Mucosa of descending colon (tissue), 3 donors: ENCODE measurements around the gene TRHDE. TPM values are rescaled to one million over a fixed set of nuclear protein-coding genes. Genes with fewer than 3 reads are reported as not detected.

Experiments
- ATAC-seq: fragments of 200-7000 bp; cut with Tn5 transposase; one replicate; pipeline ENCODE4 v1.9.1; 2020; ENCODE audit warnings: mild to moderate bottlenecking, moderate library complexity
- DNase-seq, 3 donors: peaks; one replicate each; pipeline ENCODE4 v3.0.0-alpha.2; 2020
- H3K36me3 ChIP-seq: fragments of 200-600 bp; one replicate; pipeline ENCODE4 v1.8.0; 2021; ENCODE audit warnings: low read depth, mild to moderate bottlenecking
- H3K4me1 ChIP-seq: fragments of 200-600 bp; one replicate; pipeline ENCODE4 v1.8.0; 2021; ENCODE audit warnings: low read depth, mild to moderate bottlenecking
- H3K4me3 ChIP-seq: fragments of 200-600 bp; one replicate; pipeline ENCODE4 v1.8.0; 2021; ENCODE audit warnings: mild to moderate bottlenecking
- H3K9me3 ChIP-seq: fragments of 200-600 bp; one replicate; pipeline ENCODE4 v1.8.0; 2021; ENCODE audit warnings: mild to moderate bottlenecking
- CTCF ChIP-seq: fragments of 200-600 bp; IDR thresholded peaks from one replicate; pipeline ENCODE4 v1.8.0; 2022; ENCODE audit warnings: antibody characterized with exemption, mild to moderate bottlenecking
- intact Hi-C, 2 donors: fragments of 100-400 bp; cut with DNase I in 1 of 2; cut with micrococcal nuclease in 1 of 2; formaldehyde crosslinking; loops; one replicate each; pipeline versions ENCODE4 v1.11.0 to v1.11.1; 2022; cut with DNase I, micrococcal nuclease
- total RNA-seq, 3 donors: library from RNA; stranded (reverse); fragmentation: NEBNext Ultra II Directional in 2 of 3; extraction: Animal tissue kit (Norgen Biotek cat#: 25700) in 2 of 3; gene quantifications; one replicate each; pipeline versions ENCODE4 v1.2.1 to v1.2.4, GENCODE V29; 2021 to 2023
- donor health status: DM: no; HTN: no; CAD: no; lungs with moderate emphysema.
- donor health status: DM: no; HTN: no; CAD: no.
- donor health status: DM: no; HTN: yes; CAD: no.

Gene TRHDE
- total RNA-seq, 3 donors from 2014 or later: 4.7 to 11.2 (median 6.2) TPM

- H3K4me3 ChIP-seq: no peak overlapping the region
- no peaks in the 10 kb centered on the region for H3K36me3 ChIP-seq
- no peaks in the 10 kb centered on the region for H3K9me3 ChIP-seq
- intact Hi-C loops: no loop called here
- TF ChIP-seq CTCF: no peak
- no peaks in the 10 kb centered on the region for H3K4me1 ChIP-seq
- ATAC-seq (no peak), DNase-seq (no peak)
These were observed 199.6 kb downstream of the TRHDE start for GRCh38 chr12:72471806-72472205.

GRCh38 chr12:72472350-72472749 is 200.2 kb downstream of the TRHDE start:
- no peaks in the 10 kb centered on the region for H3K4me1 ChIP-seq
- no peak for ATAC-seq
- no peaks in the 10 kb centered on the region for H3K9me3 ChIP-seq
- no peaks in the 10 kb centered on the region for H3K36me3 ChIP-seq
- TF ChIP-seq CTCF: no peak
- no peak for DNase-seq
- intact Hi-C loops: no loop called here
- H3K4me3 ChIP-seq: no peak overlapping the region

GRCh38 chr12:72476301-72476700 is 204.1 kb downstream of the TRHDE start:
- TF ChIP-seq CTCF: no peak
- no peaks in the 10 kb centered on the region for H3K4me1 ChIP-seq
- H3K4me3 ChIP-seq: no peak overlapping the region
- ATAC-seq: no peak
- H3K36me3 ChIP-seq: no peaks in the 10 kb centered on the region
- DNase-seq: no peak
- intact Hi-C loops: no loop called here
- no peaks in the 10 kb centered on the region for H3K9me3 ChIP-seq

GRCh38 chr12:72485017-72485701 is 213.0 kb downstream of the TRHDE start:
- H3K9me3 ChIP-seq: no peaks in the 10 kb centered on the region
- no peak for TF ChIP-seq CTCF
- H3K36me3 ChIP-seq: no peaks in the 10 kb centered on the region
- ATAC-seq (no peak), DNase-seq (no peak)
- no peak overlapping the region for H3K4me3 ChIP-seq
- intact Hi-C loops: no loop called here
- no peaks in the 10 kb centered on the region for H3K4me1 ChIP-seq

- intact Hi-C loops: no loop called here
- Histone ChIP-seq H3K9me3 (no peaks in the 10 kb centered on the region), H3K4me3 (no peak overlapping the region), H3K36me3 (no peaks in the 10 kb centered on the region), H3K4me1 (no peaks in the 10 kb centered on the region)
- no peak for ATAC-seq
- TF ChIP-seq CTCF: no peak
- DNase-seq: no peak
These were observed 219.3 kb downstream of the TRHDE start for GRCh38 chr12:72491426-72491825.

GRCh38 chr12:72493407-72493806 is 221.2 kb downstream of the TRHDE start:
- Histone ChIP-seq H3K4me3 (no peak overlapping the region), H3K9me3 (no peaks in the 10 kb centered on the region), H3K4me1 (no peaks in the 10 kb centered on the region), H3K36me3 (no peaks in the 10 kb centered on the region)
- no peak for TF ChIP-seq CTCF
- DNase-seq (no peak), ATAC-seq (no peak)
- intact Hi-C loops: no loop called here
